T-helper 2 cell treated with Interferon-gamma antibody and Interleukin-4, amounts not matched to agents 5 μg/mL and 100 μg/mL, for 36 hours (primary cell): Measurements from ENCODE around the gene NAA80.
"Not testable (repeated sequence)": the region's sequence is repeated elsewhere in the genome, so short reads cannot be mapped to it uniquely, and the experiment has no call there.

Experiments used
- DNase-seq: peaks from one replicate; pipeline ENCODE4 v3.0.0; 2021; ENCODE audit warnings: low spot score
- H3K27ac Mint-ChIP-seq: one replicate; pipeline ENCODE4 v1.8.0; 2021; ENCODE audit warnings: mild to moderate bottlenecking, mixed read lengths
- H3K27me3 Mint-ChIP-seq: one replicate; pipeline ENCODE4 v1.8.0; 2021; ENCODE audit warnings: low read depth, mixed read lengths
- H3K36me3 Mint-ChIP-seq: one replicate; pipeline ENCODE4 v1.8.0; 2021; ENCODE audit warnings: low read depth, mixed read lengths
- H3K4me1 Mint-ChIP-seq: one replicate; pipeline ENCODE4 v1.8.0; 2021; ENCODE audit warnings: low read depth, mixed read lengths
- H3K4me3 Mint-ChIP-seq: one replicate; pipeline ENCODE4 v1.8.0; 2022; ENCODE audit warnings: mild to moderate bottlenecking, moderate library complexity, mixed read lengths
- H3K9me3 Mint-ChIP-seq: one replicate; pipeline ENCODE4 v1.8.0; 2021; ENCODE audit warnings: mixed read lengths

NAA80 gene

DNA sequence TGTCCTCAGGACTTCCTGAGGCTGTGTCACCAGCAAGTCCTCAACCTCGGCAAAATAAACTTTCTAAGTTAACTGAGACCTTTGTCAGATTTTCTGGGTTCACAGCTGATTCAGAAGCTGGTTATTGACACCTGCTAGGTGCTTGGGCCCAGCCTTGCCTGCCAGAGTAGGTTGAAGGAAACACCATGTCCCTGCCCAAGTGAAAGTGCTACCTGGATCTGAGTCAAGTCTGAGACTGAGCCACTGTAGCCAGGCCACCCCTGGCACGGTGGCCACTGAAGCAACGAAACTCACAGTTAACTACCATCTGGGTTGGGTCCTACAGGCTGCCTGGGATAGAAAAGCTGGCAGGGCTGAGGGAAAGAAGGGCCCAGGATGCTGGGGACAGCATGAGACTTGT, 15.1 kb upstream of the NAA80 start:
- H3K27me3 Mint-ChIP-seq = no peaks in the 10 kb centered on the region
- H3K27ac Mint-ChIP-seq = no peak overlapping the region
- H3K4me3 Mint-ChIP-seq = no peak overlapping the region
- H3K9me3 Mint-ChIP-seq = peaks cover 6% of the 10 kb centered on the region
- H3K36me3 Mint-ChIP-seq = peaks cover 7% of the 10 kb centered on the region
- peaks cover 18% of the 10 kb centered on the region for H3K4me1 Mint-ChIP-seq
- DNase-seq = no peak

DNA sequence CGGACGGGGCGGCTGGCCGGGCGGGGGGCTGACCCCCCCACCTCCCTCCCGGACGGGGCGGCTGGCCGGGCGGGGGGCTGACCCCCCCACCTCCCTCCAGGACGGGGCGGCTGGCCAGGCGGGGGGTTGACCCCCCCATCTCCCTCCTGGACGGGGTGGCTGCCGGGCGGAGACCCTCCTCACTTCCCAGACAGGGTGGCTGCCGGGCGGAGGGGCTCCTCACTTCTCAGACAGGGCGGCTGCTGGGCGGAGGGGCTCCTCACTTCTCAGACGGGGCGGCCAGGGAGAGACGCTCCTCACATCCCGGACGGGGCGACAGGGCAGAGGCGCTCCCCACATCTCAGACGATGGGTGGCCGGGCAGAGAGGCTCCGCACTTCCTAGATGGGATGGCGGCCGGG, 12.8 kb upstream of the NAA80 start:
- H3K4me3 Mint-ChIP-seq, H3K9me3 Mint-ChIP-seq: not testable (repeated sequence)

DNA sequence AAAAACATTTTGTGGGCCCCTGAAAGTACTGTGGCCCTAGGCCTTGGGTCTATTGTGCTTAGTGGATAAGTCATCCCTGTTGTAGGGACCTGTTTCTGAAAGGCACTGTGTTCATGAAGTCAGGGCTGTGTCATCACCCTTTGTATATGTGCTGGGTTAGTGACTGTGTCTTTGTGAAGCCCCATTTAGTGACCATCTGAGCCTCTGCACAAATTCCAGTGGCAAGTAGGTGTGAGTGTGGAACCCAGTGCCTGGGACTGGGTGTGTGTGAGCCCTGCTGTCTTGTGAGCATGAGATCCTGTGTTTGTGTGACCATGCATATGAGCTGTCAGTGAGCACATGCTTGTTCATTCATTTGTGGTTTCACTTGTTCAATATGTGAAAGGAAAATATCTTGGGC, 5.4 kb upstream of the NAA80 start:
- Mint-ChIP-seq H3K9me3 (peaks cover 2% of the 10 kb centered on the region), H3K27me3 (no peaks in the 10 kb centered on the region), H3K4me3 (no peak overlapping the region), H3K27ac (no peak overlapping the region), H3K4me1 (peaks cover 13% of the 10 kb centered on the region), H3K36me3 (no peaks in the 10 kb centered on the region)
- DNase-seq = no peak

More for the DNA sequence above, 12.8 kb upstream of the NAA80 start:
- H3K4me1 Mint-ChIP-seq = peaks cover 11% of the 10 kb centered on the region
- not testable (repeated sequence) for DNase-seq, H3K27ac Mint-ChIP-seq, H3K27me3 Mint-ChIP-seq, H3K36me3 Mint-ChIP-seq

DNA sequence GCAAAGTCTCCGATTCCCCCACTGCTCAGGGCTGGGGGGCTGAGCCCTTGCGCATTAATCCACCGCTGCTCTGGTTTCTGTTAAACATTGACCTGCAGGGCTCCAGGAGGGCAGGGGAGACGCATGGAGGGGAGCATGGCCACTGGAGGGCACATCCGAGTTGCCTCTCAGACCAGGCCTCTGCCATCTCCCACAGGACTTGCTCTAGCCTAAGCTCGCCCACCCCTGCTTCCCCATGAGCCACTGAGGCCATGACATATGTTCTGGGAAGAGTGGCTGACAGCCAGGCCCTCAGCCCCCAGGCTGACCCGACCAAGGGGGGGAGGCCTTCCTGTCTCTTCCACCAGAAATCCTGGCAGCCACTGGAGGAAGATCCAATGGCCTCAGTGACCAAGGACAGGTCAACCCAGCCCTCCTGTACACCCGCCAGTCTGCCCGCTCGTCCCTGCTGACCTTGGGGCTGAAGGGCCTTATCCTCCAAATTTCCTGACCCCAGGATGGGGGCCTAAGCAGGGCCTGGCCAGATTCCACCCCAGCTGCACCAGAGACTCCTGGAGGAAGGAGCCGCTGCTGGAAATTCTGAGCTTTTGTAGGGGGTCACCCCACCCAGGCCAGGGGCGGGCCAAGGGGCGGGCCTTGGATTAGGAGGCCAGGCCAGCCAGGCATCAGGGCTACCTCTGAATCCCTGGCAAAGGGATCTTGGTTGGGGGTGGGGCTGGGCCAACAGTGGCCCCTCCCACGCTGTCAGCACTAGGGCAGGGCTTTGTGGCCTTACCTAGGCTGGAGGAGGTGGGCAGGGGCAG, 4.0 kb upstream of the NAA80 start, which contains the start of gene HYAL1:
HYAL1 (minus strand) TSS at position 562 of the 803 bp plus-strand sequence. CDS start 618 bp downstream, outside the sequence.
- no peak for DNase-seq
- Mint-ChIP-seq H3K27ac (peak within 1 kb of the TSS; percentile 10), H3K4me1 (peaks cover 14% of the 10 kb centered on the region), H3K36me3 (no peaks in the 10 kb centered on the region), H3K27me3 (no peaks in the 10 kb centered on the region), H3K4me3 (no peak within 1 kb of the TSS), H3K9me3 (no peaks in the 10 kb centered on the region)

DNA sequence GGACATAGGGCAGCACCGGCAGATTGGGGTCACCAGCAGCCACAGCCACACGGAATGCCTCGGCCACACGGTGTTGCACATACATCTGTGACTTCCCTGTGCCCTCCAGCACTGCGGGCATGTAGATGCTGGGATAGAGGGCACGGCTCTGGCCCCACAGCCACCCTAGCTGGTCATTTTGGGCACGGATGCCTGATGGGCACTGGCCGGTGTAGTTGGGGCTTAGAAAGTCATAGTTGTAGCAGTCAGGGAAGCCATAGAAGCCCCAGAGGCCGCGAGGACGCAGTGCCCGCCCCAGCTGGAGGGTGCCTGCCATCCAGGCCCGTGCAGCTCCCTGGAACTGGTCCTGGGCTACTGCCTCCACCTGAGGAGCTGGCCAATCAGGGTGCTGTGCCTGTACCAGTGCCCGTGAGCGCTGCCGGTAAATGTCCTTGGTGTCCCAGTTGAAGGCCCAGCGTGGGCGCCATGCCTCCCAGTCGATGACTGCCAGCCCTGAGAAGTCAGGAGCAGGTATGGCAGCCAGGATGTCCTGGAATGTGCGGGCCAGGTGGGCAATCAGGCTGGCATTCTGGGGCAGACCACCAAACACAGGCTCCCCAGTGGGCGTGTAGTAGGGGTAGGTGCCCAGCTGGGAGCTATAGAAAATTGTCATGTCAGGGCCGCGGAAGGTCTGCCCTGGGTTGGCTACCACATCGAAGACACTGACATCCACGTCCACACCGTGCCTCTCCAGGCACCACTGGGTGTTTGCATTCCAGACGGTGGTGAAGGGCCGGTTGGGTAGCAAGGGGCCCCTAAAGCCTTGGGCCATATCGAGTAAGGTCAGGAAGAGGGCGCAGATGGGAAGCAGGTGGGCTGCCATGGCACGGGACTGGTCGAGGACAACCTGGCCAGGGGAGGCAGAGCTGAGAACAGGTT, 3.1 kb upstream of the NAA80 start:
- H3K27ac Mint-ChIP-seq = peak overlapping the region; percentile 45
- no peaks in the 10 kb centered on the region for H3K36me3 Mint-ChIP-seq
- H3K4me3 Mint-ChIP-seq = no peak overlapping the region
- no peaks in the 10 kb centered on the region for H3K9me3 Mint-ChIP-seq
- no peak for DNase-seq
- H3K27me3 Mint-ChIP-seq = no peaks in the 10 kb centered on the region
- peaks cover 20% of the 10 kb centered on the region for H3K4me1 Mint-ChIP-seq

DNA sequence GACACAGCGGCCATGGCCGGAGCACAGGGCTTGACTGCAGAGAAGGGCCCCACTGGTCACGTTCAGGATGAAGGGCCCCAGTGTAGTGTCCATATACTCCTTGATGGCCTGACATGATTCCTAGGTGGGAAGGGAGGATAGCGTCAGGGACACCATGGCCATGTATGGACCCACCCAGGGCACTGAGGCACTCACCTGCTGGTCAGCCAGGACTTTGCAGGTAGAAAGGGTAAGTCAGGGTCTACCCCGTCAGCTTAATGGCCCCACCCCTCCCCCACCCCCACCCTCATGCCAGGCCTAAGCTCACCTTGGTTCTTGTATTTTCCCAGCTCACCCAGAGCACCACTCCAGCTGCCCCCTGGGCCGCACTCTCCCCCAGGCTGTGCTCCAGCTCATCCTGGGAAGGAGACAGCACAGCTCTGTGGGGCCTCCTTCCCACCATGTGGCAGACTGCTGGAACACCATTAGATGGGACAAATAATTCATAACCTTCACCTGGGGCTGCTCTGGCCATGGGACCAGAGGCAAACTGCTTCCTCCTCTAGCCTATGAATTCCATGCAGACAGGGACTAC, 1.6 kb upstream of the NAA80 start:
- no peaks in the 10 kb centered on the region for H3K27me3 Mint-ChIP-seq
- peak overlapping the region; percentile 99 for H3K27ac Mint-ChIP-seq
- DNase-seq = no peak
- peaks cover 24% of the 10 kb centered on the region for H3K4me1 Mint-ChIP-seq
- peaks cover 2% of the 10 kb centered on the region for H3K36me3 Mint-ChIP-seq
- H3K9me3 Mint-ChIP-seq = no peaks in the 10 kb centered on the region
- peak overlapping the region; percentile 98 for H3K4me3 Mint-ChIP-seq

DNA sequence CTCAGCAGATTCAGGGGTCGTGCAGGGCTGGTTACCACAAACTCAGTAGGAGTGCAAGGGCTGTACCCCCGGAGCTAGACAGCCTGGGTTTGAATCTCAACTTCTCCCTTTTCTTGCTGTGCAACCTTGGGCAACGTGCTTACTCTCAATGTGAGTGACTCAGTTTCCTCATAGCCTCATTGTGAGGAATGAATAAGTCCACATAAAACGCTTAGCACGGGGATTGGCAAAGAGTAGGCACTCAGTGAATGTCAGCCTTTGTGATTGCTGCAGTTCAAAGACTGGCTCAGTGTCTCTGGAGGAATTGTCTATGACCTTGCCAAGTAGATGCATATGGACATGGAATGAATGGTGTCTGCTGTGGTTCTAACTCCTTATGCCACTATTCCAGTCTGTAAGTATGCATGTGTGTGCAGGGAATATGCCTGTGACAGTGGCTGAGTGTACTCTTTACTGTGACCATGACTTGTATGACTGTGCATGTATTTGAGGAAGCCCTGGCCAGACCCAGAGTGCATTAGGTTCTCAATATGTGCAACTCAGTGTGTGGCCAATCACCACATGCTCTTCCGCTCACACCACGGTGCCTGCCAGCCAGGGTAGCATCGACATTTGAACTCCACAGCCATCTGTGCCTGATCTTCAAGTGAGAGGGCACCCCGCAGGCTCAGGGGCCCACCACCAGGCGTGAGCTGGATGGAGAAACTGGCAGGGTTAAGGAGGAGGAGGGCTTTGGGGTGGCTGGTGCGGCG, 900 bp upstream of the NAA80 start:
- Mint-ChIP-seq H3K4me3 (peak overlapping the region; percentile 98), H3K27me3 (no peaks in the 10 kb centered on the region)
- DNase-seq = peak; percentile 23

DNA sequence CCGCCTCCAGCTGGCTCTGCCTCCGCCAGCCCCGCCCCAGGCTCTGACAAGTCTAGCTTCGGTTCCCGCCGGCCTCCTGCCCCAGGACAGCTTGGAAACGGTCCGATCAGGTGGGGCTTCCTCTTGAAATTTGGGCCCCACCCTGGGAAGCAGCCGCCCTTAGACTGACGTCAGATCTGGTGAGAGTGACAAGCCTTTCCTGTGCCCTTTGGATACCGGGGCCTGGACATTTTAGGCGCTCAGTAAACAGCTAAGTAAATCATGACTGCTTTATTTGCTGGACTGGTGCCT, 378 bp upstream of the NAA80 start:
- no peaks in the 10 kb centered on the region for H3K9me3 Mint-ChIP-seq
- H3K4me3 Mint-ChIP-seq = peak overlapping the region; percentile 98
- peak overlapping the region; percentile 99 for H3K27ac Mint-ChIP-seq
- H3K27me3 Mint-ChIP-seq = no peaks in the 10 kb centered on the region
- H3K36me3 Mint-ChIP-seq = peaks cover 2% of the 10 kb centered on the region
- peaks cover 24% of the 10 kb centered on the region for H3K4me1 Mint-ChIP-seq
- no peak for DNase-seq

More for the DNA sequence above, 900 bp upstream of the NAA80 start:
- Mint-ChIP-seq H3K36me3 (peaks cover 2% of the 10 kb centered on the region), H3K4me1 (peaks cover 24% of the 10 kb centered on the region), H3K9me3 (no peaks in the 10 kb centered on the region), H3K27ac (peak overlapping the region; percentile 99)

DNA sequence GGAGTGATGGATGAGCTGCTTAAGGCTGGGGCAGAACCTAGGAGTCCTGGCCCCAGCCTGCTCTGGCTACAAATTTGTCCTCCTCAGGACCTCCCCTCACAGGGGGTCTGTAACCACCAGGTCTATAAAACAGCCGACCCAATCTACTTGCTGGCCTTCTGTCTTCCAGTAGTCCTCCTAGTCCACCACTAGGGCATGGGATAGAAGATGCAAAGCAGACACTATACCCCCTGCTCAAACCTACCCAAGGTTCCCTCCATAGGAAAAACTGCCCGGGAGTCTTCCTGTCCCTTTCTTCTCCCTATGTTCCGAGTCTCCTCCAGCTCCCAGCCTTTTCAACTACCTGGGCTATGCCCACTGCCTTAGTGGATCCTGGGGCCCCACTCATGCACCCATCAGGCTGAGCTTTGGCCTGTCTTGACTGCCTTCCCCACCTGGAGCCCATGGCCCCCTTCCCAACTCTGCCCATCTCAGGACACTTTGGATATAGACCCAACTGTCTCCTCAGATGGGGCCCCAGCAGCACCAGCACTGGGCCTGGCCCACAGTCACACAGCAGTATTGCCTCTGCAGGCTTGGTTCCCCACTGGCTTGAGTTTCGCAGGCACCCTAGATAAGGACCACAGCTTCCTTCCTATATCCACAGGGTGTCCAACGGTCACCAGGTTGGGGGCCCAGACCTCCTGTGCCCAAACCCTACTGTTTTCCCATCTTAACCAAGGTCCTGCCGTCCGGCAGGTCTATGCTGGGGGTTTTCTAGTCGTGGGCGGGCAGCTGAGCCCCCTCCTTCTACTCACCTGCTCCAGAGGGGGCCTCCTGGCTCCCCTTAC, 1.1 kb downstream of the NAA80 start:
- H3K9me3 Mint-ChIP-seq = no peaks in the 10 kb centered on the region
- DNase-seq = no peak

DNA sequence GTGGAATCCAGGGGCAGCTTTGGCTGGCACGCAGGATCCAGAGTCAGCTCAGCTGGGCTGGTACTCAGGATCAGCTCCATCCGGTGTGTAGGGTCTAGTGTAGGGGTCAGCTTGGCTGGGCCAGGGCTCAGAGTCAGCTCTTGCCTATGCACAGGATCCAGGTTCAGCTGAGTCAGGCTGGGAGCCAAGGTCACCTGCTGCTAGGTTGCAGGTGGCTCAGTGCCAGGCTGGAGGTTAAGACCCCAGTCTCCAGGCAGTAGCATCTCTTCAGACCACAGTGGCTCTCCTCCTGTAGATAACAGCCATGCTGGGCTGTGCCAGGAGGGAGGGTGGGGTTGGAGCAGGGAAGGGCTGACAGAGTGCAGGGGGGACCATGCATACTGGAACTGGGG, 1.8 kb downstream of the NAA80 start:
- Mint-ChIP-seq H3K27ac (peak overlapping the region; percentile 99), H3K4me1 (peaks cover 28% of the 10 kb centered on the region), H3K9me3 (no peaks in the 10 kb centered on the region), H3K36me3 (peaks cover 2% of the 10 kb centered on the region), H3K4me3 (peak overlapping the region; percentile 98), H3K27me3 (no peaks in the 10 kb centered on the region)
- DNase-seq = no peak

More for the DNA sequence above, 1.1 kb downstream of the NAA80 start:
- Mint-ChIP-seq H3K27me3 (no peaks in the 10 kb centered on the region), H3K4me1 (peaks cover 22% of the 10 kb centered on the region), H3K36me3 (peaks cover 2% of the 10 kb centered on the region), H3K27ac (peak overlapping the region; percentile 99), H3K4me3 (peak overlapping the region; percentile 98)

DNA sequence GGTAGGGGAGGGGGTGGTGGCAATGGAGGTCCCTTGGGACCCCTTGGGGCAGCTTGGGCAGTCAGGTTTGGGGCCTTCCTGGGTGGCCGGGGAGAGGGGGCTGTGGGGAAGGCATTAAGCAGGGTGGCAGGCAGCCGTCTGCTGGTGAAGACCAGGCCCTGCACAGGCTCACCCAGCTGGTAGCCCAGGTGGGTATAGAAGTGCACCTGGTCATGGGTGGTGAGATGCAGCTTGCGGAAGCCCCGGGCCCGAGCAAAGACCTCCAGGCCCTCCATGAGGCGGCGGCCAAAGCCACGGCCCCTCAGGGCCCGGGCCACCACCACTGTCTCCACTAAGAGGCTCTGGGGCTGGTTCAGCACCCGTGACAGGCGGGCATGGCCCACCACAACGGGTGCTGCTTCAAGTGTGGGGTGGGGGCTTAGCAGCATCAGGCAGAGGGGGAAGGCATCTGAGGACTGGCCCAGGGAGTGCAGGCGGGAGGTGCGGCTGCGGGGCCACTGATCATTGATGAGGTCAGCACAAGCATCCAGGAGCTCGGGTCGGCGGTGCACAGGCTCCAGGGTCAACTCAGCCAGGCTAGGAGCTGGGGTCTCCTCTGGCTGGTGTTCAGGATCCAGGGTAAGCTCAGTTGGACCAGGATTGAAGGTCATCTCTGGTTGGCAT, 2.4 kb downstream of the NAA80 start:
- no peak for DNase-seq
- Mint-ChIP-seq H3K4me3 (peak overlapping the region; percentile 52), H3K27ac (peak overlapping the region; percentile 99), H3K36me3 (peaks cover 2% of the 10 kb centered on the region), H3K9me3 (no peaks in the 10 kb centered on the region), H3K27me3 (no peaks in the 10 kb centered on the region), H3K4me1 (peaks cover 29% of the 10 kb centered on the region)

DNA sequence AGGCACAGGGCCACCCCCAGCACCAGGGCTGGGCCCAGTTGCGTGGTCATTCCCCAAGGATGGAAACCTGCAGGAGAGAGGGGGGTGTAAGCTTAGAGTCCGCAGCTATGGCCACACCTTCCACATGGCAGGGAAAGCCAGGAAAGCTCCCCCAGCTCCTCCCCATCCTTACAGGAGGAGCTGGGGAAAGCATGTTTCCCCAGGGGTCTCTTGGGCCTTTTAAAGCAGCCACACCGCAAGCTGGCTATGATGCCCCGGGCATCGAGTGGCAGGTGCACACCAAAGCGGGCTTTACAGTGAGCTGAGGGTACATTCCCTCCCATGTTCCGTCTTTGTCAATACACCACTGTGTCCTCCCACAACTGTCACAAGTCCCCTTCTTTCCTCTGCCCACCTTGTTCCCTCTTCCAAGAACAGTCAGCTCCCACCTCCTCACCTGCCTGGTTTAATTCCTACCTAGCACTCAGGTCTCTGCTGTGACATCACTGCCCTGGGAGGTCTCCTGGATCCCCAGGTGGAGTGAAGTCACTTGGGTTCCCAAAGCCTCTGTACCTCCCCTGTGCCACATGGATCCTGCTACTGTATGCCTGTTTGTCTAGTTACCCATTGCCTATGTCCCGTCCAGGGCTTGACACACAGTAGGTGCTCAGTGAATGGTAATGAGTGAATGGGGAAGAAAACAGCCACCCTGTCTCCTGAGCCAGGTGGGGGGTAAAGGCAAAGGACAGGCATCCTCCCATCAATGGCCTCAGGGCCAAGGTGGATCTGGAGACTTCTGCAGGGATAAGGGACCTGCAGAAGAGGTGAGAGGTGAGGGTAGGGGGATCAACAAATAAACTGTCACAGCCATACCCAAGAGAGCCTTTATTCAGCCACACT, 3.4 kb downstream of the NAA80 start:
- DNase-seq = no peak
- peak overlapping the region; percentile 10 for H3K27ac Mint-ChIP-seq
- H3K27me3 Mint-ChIP-seq = no peaks in the 10 kb centered on the region
- peaks cover 6% of the 10 kb centered on the region for H3K36me3 Mint-ChIP-seq
- H3K4me1 Mint-ChIP-seq = peaks cover 33% of the 10 kb centered on the region
- H3K9me3 Mint-ChIP-seq = no peaks in the 10 kb centered on the region
- no peak overlapping the region for H3K4me3 Mint-ChIP-seq
